ENCODE measurements around the gene SYT14. TPM values are rescaled to one million over a fixed set of nuclear protein-coding genes. Genes with fewer than 3 reads are reported as not detected.
A peak's percentile ranks its signal among the peaks of the same experiment; 100 is the strongest.
"Not testable (repeated sequence)": the region's sequence is repeated elsewhere in the genome, so short reads cannot be mapped to it uniquely, and the experiment has no call there.

The SYT14 gene
- polyA plus RNA-seq, 2 of the 4 experiments (the other 2 are of a cell fraction) = 0.01 to 0.06 TPM

- Histone ChIP-seq H3K4me3 (no peak overlapping the region), H3K4me1 (peaks cover under 1% of the 10 kb centered on the region; the same call in 1 of the 3 replicates), H3K27ac (no peak overlapping the region), H3K4me2 (no peak overlapping the region), H3K9me3 (no peaks in the 10 kb centered on the region)
- POLR2A ChIA-PET = no interaction called here
- CTCF ChIA-PET = interaction anchor here (1.5 to 1.7 kb wide), 2 partner anchors 40 to 77 kb away, joined by 3 to 4 read pairs; no protein-coding TSS in a partner anchor
- 90% methylated on average over 1 of the region's 1 CpG for WGBS (ENCODE audit: missing lambda C conversion rate)
- TF ChIP-seq TFCP2L1 (CRISPR knock-in tag; IDR thresholded peaks at IDR 0.05) (no peak), ELK1 (IDR thresholded peaks at IDR 0.05; ENCODE audit: low read depth, low read length) (no peak), MAZ (IDR thresholded peaks at IDR 0.05; ENCODE audit: borderline replicate concordance, low read depth, low read length) (no peak), REST (IDR thresholded peaks at IDR 0.05) (no peak), CBX8 (IDR thresholded peaks at IDR 0.05) (no peak), EHF (CRISPR knock-in tag; IDR thresholded peaks at IDR 0.05) (no peak), KDM1A (IDR thresholded peaks at IDR 0.05; ENCODE audit: low read depth) (no peak), PHF8 (IDR thresholded peaks at IDR 0.05; ENCODE audit: borderline replicate concordance, low read depth) (no peak), SREBF2 (IDR thresholded peaks at IDR 0.05) (no peak), RFX5 (IDR thresholded peaks at IDR 0.05) (no peak), FOSB (CRISPR knock-in tag; IDR thresholded peaks at IDR 0.05) (no peak), NFE2L2 (conservative IDR thresholded peaks at IDR 0.05; ENCODE audit: low read length) (no peak), ZNF302 (CRISPR knock-in tag; IDR thresholded peaks at IDR 0.05) (no peak), BCL3 (IDR thresholded peaks at IDR 0.05) (no peak), FOSL2 (IDR thresholded peaks at IDR 0.05) (no peak), FOSL2 (CRISPR knock-in tag; IDR thresholded peaks at IDR 0.05) (no peak), BHLHE40 (IDR thresholded peaks at IDR 0.05; ENCODE audit: low read depth, low read length) (no peak), SMC3 (IDR thresholded peaks at IDR 0.05) (no peak), ZSCAN20 (CRISPR knock-in tag; IDR thresholded peaks at IDR 0.05) (no peak), PBX3 (IDR thresholded peaks at IDR 0.05) (no peak)
- no peak for FAIRE-seq
- peak in 1 of 2 experiments; percentile 49; a peak in 3 of 6 replicates for ATAC-seq
- DNase-seq (ENCODE audit: low read depth in 1 of 2, low spot score in 1 of 2) = no peak
Measured at GRCh38 chr1:209900734-209901133, 37.3 kb upstream of the SYT14 start.

- TF ChIP-seq CBX2 (IDR thresholded peaks at IDR 0.05; ENCODE audit: borderline replicate concordance, low read depth) (no peak), MAFK (IDR thresholded peaks at IDR 0.05; ENCODE audit: partially characterized antibody) (no peak), NR3C1 (IDR thresholded peaks at IDR 0.05) (no peak), HOXB13 (CRISPR knock-in tag; IDR thresholded peaks at IDR 0.05; ENCODE audit: low read depth) (no peak), JUNB (IDR thresholded peaks at IDR 0.05) (no peak), HOXB5 (CRISPR knock-in tag; IDR thresholded peaks at IDR 0.05) (no peak), EHMT2 (IDR thresholded peaks at IDR 0.05; ENCODE audit: low read depth) (no peak), HES2 (IDR thresholded peaks at IDR 0.05) (no peak), SMC3 (IDR thresholded peaks at IDR 0.05) (no peak), PHF8 (IDR thresholded peaks at IDR 0.05; ENCODE audit: borderline replicate concordance, low read depth) (no peak), POLR2A (IDR thresholded peaks at IDR 0.05; ENCODE audit: low read length) (no peak), MYC (IDR thresholded peaks at IDR 0.05; ENCODE audit: borderline replicate concordance, low read length) (no peak)
- FAIRE-seq = no peak
- no peak for DNase-seq (ENCODE audit: low read depth in 1 of 2, low spot score in 1 of 2)
- Histone ChIP-seq H3K4me2 (no peak overlapping the region), H3K4me1 (no peaks in the 10 kb centered on the region), H3K9me3 (no peaks in the 10 kb centered on the region), H3K4me3 (no peak overlapping the region), H3K27ac (no peak overlapping the region)
- POLR2A ChIA-PET = no interaction called here
- no peak for ATAC-seq
- WGBS (ENCODE audit: missing lambda C conversion rate) = 34% methylated on average over 2 of the region's 2 CpGs
- CTCF ChIA-PET = interaction anchor here (1.5 to 1.7 kb wide), 2 partner anchors 41 to 78 kb away, joined by 3 to 4 read pairs; no protein-coding TSS in a partner anchor
Measured at GRCh38 chr1:209901211-209901610, 36.8 kb upstream of the SYT14 start.

GRCh38 chr1:209904774-209905173, 33.2 kb upstream of the SYT14 start:
- CTCF ChIA-PET; H3K4me1 ChIP-seq; H3K4me3 ChIP-seq; DNase-seq (ENCODE audit: low read depth in 1 of 2, low spot score in 1 of 2); H3K27ac ChIP-seq; H3K9me3 ChIP-seq; ATAC-seq; H3K4me2 ChIP-seq; FAIRE-seq: not testable (repeated sequence)
- WGBS (ENCODE audit: missing lambda C conversion rate) = no CpG with 5 or more reads among the region's 1 CpG
- POLR2A ChIA-PET = interaction anchor here (0.9 kb wide), 1 partner anchor 8 kb away, joined by 5 read pairs; no protein-coding TSS in a partner anchor
